Activated T-cell treated with anti-CD3 and anti-CD28 coated beads for 24 hours (primary cell): Measurements from ENCODE around the gene KCP.

Experiments
- DNase-seq: peaks from one replicate; pipeline ENCODE4 v3.0.0-alpha.2; 2020; ENCODE audit warnings: low read depth

Gene KCP

DNA sequence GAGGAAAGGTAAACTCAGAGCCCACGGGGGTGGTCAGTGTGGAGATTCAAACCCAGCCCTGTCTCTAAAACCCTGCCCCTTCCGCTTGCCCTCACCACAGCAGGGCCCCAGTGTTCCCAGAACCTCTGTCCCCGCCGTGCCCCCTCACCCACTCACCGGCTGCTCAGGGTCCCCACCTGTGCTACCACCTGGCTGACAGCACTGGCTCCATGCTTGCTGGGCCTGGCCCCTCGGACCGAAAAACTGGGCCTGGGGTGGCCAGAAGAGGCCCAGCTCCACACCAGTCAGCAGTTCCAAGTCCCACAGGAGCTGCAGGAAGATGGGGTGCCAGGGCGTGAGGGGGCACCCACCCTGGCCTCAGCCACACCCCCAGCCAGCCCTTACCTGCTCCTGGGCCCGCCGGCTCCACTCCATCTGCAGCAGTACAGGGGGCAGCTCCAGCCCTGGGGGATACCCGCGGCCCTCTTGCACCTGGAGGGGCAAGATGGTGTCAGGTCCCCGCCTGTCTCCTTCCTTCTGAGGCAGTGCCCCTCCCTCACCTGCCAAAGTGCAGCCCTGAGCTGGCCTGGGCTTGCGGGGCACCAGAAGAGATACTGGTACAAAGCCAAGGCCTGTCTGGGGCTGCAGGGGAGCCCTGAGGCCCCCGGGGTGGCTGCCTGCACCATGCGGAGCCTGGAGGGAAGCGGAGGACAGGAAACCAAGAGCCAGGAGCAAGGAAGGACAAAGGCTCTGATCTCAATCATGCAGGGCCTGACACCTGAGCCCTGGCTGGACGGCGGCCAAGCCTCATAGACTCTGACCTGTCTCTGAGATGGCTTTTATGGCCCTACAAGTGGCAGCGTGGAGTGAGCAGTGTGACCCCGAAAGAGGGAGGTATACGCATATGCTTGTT lies 36.1 kb downstream of the KCP start:
- DNase-seq, result no peak

DNA sequence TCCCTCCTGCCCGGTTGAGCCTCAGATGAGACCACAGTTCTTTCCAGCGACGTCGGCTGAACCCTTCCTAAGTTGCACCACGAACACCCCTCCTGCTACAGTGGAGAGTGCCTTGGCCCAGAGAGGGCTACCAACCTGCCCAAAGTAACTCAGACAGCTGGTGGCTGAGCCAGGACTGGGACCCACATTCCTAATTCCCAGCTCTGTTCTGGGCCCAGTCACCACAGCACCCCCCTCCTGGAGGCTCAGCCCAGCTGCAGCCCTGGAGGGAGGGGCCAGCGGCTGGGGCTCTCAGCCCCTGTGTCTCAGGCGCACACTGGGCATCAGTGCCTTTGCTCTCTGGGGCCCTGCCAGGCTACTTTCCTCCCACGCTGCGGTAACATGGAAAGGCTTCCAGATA lies 37.3 kb downstream of the KCP start:
- DNase-seq, result no peak

DNA sequence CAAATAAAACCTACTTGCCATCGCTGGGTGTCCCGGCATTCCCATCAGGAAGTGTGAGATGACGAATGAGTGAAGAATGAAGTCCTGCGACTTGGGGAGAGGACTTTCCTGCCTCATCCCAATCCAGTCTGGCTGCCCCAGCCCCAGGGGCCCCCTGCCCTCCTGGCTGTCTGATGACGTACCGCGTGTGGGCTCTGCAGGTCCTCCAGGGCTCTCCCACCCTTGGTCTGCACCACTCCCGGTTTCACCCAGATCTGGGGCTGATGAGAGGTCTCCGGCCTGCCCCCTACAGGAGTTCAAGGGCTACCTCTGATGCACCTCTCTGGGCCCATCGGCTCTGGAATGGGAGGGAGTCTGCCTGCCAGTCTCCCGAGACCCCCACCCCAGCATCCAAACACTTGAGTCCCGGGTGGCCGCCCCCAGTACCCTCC lies 38.1 kb downstream of the KCP start:
- no peak for DNase-seq

DNA sequence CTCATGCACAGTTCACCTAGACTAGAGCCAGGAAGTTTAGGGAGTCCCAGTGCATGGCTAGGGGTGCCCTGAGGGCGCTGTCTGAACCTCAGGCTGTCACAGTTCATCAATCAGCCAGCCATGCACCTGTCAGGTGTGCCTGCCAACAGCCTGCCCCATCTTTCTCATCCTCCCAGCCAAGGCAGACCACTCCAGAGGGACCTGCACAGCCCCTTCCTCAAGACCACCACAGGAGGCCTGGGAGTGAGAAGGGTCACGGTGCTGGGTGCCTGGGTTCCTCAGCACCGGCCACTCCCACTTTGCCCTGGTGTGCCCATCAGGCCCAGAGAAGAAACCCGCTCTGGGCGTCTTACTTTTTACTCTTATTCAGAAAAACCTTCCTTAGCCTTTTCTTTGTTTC lies 39.5 kb downstream of the KCP start:
- no peak for DNase-seq

DNA sequence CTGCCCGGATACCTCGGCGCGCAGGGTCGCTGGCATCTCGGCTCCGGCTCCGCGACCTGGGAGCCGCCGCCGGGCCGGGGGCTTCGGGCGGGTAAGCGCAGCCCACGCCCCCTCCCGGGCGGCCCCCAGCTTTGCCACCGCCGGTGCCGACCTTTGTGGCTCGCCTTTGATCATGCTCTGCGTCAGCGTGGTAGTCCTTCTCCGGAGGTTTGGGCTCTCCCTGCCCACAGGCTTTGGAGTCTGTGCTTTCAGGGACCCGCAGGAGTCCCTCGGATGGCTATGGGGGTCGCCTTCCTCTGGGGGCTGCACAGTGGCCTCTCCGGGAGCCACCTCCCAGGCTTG lies 40.6 kb downstream of the KCP start:
- no peak for DNase-seq

DNA sequence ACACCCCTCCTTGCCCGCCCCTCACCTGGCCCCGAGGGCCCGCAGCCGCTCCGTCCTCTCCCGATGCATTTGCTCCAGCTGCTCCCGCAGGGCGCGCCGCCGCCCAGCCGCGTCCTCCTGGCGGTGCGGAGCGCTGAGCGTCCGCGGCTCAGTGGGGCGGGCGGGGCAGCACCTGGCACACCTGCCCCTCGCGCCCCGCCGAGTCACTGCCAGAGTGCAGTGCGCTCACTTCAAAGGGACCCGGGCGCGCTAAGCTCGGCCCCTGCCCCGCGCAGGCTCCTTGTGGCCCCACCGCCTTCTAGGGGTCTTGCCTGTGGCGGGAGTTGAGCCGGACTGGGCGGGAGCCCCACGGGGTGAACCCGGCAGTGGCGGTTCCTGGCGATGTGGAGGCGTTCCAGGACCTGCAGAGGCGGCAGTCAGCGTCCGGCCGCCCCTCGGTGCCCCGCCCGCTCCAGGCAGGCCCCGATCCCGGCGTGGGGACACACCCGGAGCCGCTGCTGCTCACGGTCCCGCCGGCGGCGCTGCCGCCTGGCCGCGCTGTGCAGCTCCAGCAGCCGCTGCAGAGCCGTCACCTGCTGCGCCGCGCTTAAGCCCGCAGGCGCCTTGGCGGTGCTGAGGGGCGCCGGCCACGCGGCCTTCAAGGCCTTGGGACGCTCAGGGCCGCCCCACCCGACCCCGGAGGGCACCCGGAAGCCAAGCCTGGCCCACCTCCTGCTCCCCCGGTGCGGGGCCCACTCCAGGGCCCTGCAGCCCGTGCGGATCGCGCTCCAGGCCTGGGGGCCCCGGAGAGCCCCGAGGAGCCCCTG lies 41.2 kb downstream of the KCP start:
- DNase-seq, result no peak

DNA sequence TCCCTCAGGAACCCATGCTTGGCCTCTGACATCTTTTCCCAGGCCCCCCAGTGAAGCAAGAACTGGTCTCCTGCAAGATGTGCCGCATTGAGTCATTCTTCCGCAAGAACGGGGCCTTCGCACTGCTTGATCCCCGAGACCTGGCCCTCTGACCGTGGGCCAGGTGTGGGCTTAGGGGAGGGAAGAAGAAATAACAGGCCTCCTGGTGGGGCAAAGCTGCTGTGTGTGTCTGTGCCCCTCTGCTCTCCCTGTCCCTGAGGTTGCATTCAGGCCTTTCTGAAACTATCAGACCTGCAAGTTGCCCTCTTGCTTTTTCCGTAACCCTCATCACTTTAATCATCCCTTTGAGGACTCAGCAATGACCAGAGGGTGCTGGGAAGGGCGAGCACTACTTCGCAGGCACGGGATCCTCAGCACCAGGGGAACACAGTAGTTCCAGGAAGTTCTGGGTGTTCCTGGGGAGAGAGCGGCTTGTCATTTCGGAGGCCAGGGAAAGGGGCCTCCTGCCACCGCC lies 41.8 kb downstream of the KCP start:
- no peak for DNase-seq

DNA sequence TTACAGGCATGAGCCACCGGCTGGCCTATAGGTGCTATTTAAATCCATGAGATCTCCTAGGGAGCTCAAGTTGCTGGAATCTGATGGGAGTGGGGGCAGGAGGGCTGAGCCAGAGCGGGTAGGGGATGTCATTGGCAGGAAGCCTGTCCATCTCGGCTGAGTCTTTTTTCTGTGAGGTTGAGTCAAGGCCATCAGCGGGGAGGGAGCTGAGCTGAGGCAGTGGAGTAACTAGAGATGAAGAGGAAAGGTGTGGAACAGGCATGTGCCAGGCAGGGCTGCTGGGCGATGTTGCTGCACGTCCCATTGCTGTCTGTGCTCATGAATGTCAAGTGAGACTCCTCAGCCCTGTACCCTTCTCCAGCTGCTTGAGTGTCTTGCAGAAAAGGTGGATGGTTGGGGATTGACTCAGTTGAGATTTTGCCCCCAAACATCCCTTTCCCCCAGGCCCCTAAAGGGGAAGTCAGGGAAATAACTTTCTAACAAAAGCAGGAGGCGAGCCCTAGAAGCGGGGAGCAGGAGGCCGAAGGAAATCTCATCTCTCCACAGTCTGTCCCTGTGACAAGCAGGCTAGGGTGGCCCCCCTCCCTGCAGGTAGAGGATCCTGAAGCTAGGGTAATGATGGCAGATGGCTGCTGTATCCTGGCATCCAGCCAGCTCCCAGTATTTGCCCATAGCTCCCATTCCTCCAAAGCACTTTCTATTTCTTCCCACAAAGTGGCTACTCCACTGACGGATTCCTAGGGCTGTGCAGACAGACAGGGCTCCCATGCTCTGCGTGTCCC lies 42.5 kb downstream of the KCP start:
- no peak for DNase-seq

DNA sequence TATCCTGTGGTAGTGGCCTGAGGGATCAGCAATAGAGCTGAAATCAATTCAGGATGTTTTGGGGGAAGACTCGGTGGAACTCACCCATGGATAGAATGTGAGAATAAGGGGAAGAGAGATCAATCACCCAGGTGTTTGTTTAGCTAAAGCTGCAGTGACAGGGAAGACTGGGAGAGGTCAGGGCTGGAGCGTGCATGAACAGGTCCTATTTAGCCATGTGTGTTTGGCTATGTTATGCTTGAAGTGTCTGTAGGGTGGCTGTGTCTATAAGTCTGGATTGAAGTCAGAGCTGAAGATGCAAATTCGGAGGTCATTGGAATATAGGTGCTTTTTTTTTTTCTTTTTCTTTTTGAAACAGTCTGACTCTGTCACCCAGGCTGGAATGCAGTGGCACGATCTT lies 43.3 kb downstream of the KCP start:
- no peak for DNase-seq

DNA sequence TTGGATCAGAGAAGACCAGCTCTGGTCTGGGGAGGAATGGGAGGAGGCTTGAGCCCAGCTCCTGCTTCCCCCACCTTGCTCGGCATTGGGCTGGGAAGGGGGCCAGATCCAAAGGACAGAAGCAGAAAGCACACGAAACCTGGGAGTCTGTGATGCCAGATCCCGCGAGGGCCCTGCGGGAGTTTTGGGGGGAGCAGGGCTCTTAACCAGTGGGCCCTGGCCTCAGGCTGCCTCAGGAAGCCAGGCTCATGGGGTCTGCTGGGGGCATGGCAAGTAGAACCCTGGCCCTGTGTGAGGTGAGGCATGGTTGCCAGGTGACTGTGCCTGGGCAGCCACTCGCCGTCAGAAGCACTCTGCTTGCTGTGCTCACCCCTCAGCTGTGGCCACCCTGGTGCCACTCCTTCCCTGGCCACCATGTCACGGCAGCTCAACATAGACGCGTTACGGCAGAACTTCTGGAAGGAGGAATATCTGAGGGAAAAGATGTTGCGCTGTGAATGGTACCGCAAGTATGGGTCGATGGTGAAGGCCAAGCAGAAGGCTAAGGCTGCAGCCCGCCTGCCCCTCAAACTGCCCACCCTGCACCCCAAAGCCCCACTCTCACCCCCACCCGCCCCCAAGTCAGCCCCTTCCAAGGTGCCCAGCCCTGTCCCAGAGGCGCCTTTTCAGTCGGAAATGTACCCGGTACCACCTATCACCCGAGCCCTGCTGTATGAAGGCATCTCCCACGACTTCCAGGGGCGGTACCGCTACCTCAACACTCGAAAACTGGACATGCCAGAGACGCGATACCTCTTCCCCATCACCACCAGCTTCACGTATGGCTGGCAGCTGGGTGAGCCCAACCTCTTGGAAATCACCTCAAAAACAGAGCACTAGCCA lies 44.3 kb downstream of the KCP start:
- DNase-seq, result no peak

DNA sequence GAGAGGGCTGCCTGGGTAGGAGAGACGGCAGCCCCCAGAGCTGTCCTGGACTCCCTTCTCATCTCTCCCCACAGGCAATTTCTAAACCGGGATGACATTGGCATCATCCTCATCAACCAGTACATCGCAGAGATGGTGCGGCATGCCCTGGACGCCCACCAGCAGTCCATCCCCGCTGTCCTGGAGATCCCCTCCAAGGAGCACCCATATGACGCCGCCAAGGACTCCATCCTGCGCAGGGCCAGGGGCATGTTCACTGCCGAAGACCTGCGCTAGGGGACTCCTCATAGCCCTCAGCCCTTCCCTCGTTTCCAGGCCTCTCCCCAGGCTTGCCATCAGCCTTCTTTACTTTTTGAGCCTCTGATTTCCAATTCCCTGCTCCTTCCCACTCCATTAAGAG lies 45.2 kb downstream of the KCP start:
- DNase-seq, result no peak

DNA sequence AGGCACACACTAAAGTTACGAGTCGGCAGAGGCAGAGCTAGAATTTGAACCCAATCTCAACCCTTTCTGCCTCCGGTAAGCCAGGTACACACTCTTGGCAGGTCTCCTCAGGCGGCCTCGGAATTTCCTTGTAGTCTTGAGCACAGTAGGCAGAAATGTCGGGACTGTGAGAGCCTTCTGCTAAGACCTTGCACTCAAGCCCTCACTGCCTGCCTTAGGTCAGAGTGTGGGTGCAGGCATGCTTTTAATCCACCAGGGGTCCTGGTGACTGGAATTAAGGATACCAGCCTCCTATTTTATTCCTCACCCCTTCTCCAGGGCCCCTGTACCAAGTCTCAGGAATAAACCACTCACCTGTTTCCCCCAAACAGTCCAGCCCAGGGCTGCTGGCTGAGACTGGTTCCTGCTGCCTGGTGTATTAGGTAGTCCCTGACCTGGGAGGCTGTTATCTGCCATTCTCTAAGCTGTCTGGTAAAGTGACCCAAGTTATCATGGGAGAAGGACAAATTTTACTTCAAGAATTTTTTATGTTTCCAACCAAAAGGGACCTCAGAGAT lies 47.0 kb downstream of the KCP start:
- DNase-seq, result peak; percentile 42

DNA sequence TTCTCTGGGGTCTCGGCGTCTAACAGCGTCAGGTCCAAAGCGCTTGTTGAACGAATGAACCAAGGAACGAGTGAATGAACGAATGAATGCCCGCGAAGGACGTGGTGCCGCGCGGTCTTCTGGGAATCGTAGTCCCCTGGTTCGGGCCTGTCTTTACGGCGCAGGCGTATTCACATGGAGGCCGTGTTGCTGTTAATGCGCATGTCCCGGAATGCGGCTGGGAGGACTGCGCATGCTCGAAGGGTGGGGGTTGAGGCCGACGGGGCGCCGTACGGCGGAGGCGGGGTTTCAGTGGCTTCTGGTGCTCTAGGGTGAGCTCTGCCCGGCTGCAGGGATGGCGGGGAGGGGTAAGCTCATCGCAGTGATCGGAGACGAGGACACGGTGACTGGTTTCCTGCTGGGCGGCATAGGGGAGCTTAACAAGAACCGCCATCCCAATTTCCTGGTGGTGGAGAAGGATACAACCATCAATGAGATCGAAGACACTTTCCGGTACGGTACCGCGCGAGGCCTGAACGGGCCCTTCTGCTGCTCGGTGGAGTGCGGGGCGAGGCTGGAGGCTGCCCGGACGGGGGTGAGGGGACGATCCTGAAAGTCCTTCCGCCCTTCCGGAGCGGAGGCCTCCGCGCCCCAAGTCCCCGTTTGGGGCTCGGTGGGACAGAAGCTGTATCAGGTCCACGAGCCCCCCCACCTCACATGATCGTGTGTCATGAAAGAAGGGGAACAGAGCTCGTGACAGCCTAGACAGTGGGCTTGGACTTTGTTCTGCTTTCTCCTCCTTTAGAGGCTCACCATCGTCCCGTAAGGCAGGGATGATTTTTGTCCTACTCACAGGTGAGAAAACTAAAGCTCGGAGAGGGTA lies 47.7 kb downstream of the KCP start, which contains the start of gene ATP6V1F:
TSS of gene ATP6V1F (plus strand) at position 286 of the 862 bp plus-strand sequence. CDS start at position 335, 49 bp downstream.
- peak; percentile 99 for DNase-seq

DNA sequence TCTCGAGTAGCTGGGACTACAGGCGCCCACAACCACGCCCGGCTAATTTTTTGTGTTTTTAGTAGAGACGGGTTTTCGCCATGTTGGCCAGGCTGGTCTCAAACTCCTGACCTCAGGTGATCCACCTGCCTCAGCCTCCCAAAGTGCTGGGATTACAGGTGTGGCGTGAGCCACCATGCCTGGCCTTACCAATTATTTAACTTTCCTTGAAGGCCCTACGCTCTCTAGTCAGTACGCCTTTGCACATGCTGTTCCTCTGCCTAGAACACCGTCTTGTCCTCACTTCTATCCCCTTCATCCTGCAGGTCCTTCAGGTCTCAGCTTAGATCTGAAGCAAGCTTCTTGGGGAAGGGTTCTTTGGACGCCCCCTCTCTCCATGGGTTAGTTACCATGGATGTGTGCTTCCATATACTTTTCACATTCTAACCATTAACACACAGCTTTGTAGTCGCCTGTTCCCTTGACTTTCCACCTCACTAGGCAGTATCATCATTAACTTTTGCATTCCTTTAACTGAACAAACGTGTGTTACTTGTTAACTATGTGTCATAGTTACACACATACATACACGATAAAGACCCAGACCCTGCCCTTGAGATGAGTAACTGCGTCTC lies 48.4 kb downstream of the KCP start:
- no peak for DNase-seq

DNA sequence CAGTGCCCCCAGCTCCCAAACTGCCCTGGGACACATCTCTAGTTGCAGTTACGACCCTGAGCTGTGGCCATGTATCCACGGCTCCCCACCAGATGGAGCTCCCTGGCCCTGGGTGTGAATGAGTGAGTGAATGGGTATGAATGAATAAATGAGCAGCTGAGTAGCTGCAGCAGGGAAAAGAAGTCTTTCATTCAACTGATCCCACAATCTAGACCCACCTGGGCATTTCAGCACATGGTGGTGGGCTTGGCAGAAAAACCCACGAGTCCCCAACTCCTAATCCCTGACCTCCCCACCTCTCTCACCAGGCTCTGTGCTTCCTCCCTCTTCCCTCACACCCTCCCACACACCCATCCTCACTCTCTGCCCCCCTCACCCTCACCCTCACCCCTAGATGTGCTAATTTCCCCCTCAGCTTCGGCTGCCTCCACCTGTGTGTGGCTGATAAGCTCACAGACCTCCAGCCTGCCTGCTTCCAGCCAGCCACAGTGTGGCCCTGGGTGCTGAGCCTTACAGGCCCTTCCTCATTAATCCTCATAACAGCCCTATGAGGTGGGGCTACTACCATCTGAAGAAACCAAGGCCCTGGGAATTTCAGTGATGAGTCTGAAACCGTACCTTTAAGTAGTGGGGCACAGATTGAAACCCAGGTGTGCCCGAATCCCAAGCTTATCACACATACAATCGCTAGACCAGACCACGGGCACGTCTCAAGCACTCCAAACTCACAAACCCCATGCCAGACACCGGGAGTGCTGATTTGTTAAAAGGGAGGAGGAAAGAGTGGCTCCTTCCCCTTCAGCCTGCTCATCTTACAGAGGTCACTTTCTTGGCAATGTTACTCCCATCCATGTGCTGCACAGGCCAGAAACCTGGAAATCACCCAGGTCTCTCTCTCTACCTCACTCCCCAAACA lies 50.1 kb downstream of the KCP start:
- DNase-seq, result no peak

DNA sequence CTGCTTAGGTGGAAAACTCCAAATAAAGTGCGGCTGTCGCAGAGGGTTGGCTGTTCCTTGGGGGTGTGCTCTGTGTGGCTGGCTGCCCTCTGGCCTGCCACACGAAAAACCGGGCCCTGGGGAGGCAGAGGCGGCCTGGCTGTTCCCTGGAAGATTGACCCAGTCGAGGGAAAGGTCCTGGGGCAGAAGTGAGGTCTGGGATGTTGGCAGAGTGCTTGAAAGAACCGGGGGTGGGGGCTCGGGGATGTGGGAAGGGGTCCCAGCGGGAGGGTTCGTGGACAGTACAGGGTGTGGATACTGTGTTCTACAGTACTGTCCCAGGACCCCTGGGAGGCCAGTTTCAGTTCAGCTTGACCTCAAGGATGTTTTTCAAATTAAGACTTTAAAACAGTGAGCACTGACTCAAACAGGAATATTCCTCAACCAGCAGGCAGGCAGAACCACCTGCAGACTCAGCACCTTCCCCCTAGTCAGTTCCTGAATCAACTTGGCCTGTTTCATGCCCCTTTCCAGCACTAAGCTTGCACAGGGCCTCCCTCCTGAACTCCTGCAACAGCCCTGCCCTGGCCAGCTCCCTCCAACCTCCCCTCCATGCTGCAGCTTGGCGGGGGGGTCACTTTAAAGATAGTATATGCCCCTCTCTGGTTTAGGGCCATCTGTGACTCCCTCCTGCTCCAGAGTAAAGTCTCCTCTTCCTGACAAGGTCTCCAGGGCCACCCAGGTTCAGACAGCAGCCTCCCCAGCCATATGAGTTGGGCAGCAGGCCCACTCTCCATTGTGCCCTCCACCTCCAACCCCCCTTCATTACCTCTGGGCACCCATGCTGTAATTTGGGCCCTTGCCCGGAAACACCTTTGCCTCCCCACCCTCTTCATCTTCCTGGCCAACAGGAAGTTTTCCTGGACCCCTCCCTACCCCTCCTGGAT lies 51.0 kb downstream of the KCP start:
- no peak for DNase-seq
